ENCODE data around the gene WWC2.

WWC2 gene

DNA sequence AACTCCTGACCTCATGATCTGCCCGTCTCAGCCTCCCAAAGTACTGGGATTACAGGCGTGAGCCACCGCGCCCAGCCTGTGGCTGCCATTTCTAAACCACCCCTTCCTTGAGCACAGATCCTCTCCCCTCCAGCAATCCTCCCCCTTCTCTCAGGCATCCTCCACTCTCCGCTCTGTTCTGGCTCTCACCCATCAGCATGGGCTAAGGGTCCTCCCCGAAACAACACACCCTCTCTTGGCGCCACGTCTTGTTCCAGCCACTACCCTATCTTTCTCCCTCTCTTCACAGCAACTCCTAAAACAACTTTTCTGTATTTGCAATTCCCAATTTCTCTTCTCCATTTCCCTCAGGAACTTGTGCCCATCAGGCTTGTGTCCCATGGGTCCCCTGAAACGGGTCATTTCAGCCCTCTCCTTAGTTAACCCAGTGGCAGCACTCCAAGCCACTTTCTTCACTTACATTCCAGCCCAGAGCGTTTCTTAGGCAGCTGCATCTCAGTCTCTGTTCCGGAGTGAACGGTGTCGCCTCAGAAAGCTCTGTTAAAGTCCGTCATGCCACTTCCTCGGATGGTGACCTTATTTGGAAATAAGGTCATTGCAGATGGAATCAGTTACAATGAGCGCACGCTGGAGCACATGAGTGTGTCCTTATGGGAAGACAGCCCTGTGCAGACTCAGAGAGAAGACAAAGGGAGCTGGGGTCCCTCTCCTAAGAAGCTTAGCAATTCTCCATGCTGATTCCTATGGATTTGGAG, 251.4 kb downstream of the WWC2 start:
- CTCF ChIA-PET = no interaction called here
- Mint-ChIP-seq H3K36me3 (no peaks in the 10 kb centered on the region), H3K27me3 (peaks cover 17% of the 10 kb centered on the region), H3K9me3 (no peaks in the 10 kb centered on the region), H3K4me3 (no peak overlapping the region), H3K4me1 (peaks cover 10% of the 10 kb centered on the region), H3K27ac (no peak overlapping the region)
- DNase-seq = no peak

GRCh38 chr4:183352546-183352945, 253.5 kb downstream of the WWC2 start:
- Mint-ChIP-seq H3K36me3 (no peaks in the 10 kb centered on the region), H3K27ac (no peak overlapping the region)
- CTCF ChIA-PET = no interaction called here

DNA sequence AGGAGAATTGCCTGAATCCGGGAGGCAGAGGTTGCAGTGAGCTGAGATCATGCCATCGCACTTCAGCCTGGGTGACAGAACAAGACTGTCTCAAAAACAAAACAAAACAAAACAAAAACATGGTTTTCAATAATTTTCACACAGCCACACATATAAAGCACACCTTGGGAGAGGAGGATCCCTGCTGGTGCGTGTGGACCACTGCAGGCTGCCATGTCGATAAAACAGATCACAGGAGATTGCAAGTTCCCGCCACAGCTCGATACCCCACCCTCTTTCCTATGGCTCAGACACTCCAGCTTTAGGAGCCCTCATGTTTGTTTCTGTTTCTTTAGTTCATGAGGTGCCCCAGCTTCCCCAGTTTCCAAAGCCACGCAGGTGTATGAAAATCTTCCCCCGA, 254.5 kb downstream of the WWC2 start:
- CTCF ChIA-PET = no interaction called here
- no peak for DNase-seq
- peaks cover 14% of the 10 kb centered on the region for H3K27me3 Mint-ChIP-seq

More at GRCh38 chr4:183352546-183352945, 253.5 kb downstream of the WWC2 start:
- DNase-seq = no peak
- peaks cover 17% of the 10 kb centered on the region for H3K27me3 Mint-ChIP-seq
- no peak overlapping the region for H3K4me3 Mint-ChIP-seq
- no peaks in the 10 kb centered on the region for H3K9me3 Mint-ChIP-seq
- H3K4me1 Mint-ChIP-seq = peaks cover 10% of the 10 kb centered on the region

DNA sequence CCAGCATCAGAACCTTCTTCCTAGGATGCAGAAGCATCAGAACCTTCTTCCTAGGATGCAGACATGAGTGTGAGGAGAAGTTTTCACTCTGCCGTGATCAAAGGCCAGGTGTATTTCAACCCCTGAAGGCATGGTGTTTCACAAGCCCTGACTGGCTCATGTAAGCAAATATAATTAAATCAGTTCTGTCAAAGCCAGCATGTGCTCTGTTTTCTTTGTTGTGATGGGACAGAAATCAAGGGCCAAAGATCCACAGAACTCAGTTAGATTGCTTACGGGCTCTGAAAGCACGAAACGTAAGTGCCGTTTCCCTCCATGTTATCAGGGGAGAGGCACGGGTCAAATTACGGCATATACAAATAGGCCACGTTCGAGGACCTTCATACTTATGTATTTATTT, 255.2 kb downstream of the WWC2 start:
- no peaks in the 10 kb centered on the region for H3K9me3 Mint-ChIP-seq
- peaks cover 14% of the 10 kb centered on the region for H3K27me3 Mint-ChIP-seq
- no peak overlapping the region for H3K27ac Mint-ChIP-seq
- peaks cover 5% of the 10 kb centered on the region for H3K4me1 Mint-ChIP-seq
- CTCF ChIA-PET = no interaction called here
- H3K4me3 Mint-ChIP-seq = no peak overlapping the region
- DNase-seq = no peak
- no peaks in the 10 kb centered on the region for H3K36me3 Mint-ChIP-seq

More for the DNA sequence above, 254.5 kb downstream of the WWC2 start:
- Mint-ChIP-seq H3K27ac (no peak overlapping the region), H3K4me3 (no peak overlapping the region), H3K36me3 (no peaks in the 10 kb centered on the region), H3K4me1 (peaks cover 10% of the 10 kb centered on the region), H3K9me3 (no peaks in the 10 kb centered on the region)

- CTCF ChIA-PET = no interaction called here
- peaks cover 12% of the 10 kb centered on the region for H3K27me3 Mint-ChIP-seq
- H3K4me3 Mint-ChIP-seq = no peak overlapping the region
- no peak for DNase-seq
- H3K4me1 Mint-ChIP-seq = no peaks in the 10 kb centered on the region
- H3K27ac Mint-ChIP-seq = no peak overlapping the region
- H3K36me3 Mint-ChIP-seq = no peaks in the 10 kb centered on the region
- no peaks in the 10 kb centered on the region for H3K9me3 Mint-ChIP-seq
Observed at GRCh38 chr4:183355405-183355804, 256.3 kb downstream of the WWC2 start.

DNA sequence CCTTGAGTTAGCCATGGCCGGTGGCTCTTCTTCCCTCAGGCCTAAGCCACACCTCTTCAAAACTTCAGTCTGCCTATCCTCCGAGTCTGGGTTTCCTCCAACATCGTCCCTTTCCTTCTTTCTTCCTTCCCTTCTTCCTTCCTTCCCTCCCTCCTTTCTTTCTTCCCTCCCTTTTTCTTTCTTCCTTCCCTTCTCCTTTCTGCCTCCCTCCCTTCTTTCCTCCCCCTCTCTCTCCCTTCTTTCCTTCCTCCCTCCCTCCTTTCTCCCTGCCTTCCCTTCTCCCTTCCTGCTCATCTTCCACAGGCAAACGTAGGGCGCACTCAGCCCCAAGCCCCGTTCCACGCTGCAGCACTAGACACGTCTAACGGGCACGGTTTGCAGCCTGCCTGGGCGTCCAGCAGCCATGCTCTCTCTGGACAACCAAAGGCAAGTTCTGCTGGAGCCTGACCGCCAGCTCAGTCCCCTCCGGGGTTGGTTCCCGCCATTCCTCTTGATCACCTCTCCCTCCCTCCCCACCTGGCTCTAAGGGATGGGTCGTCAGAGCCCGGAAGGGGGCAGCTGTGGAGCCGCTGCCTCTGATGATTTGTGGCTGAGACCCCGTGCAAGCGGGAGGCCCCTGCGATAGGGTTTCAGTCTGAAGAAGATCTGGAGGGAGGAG, 257.2 kb downstream of the WWC2 start:
- Mint-ChIP-seq H3K9me3 (no peaks in the 10 kb centered on the region), H3K36me3 (no peaks in the 10 kb centered on the region), H3K4me3 (no peak overlapping the region), H3K27me3 (peaks cover 6% of the 10 kb centered on the region), H3K27ac (no peak overlapping the region), H3K4me1 (no peaks in the 10 kb centered on the region)
- CTCF ChIA-PET = no interaction called here
- no peak for DNase-seq

DNA sequence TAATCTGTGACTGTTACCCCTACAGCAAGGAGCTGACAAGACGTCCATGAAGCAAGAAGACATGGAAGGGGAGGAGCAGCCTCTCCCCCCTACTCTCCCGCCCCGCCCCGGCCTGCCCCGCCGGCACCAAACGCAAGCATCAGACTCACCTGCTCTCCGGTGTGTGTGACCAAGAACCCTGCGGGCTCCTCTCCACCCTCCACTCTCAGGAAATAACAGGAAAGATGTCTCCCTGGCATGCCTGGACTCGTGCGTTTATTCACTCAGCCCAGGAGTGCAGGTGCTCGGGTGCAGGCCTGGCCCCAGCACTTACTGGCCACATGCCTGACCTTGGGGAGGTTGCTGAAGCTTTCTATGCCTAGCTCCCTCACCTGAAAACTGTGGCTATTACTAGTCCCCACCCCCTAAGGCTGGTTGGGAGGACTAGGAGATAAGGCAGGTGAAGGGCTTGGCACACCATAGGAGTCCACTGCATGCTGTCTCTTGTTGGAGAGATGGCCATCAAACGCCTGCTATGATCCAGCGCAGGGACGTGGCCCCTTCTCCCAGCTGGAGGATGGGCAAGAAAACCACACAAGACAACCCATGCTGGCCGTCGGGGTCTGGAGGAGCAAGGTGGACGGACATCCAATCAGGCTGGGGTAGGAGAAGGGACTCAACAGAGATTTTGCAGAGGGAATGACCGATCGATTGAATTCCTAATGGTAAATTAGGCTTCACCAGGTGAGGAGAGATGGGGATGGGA, 258.0 kb downstream of the WWC2 start:
- Mint-ChIP-seq H3K9me3 (no peaks in the 10 kb centered on the region), H3K36me3 (no peaks in the 10 kb centered on the region), H3K27ac (no peak overlapping the region), H3K4me1 (no peaks in the 10 kb centered on the region), H3K4me3 (no peak overlapping the region), H3K27me3 (peaks cover 6% of the 10 kb centered on the region)
- CTCF ChIA-PET = no interaction called here
- no peak for DNase-seq

DNA sequence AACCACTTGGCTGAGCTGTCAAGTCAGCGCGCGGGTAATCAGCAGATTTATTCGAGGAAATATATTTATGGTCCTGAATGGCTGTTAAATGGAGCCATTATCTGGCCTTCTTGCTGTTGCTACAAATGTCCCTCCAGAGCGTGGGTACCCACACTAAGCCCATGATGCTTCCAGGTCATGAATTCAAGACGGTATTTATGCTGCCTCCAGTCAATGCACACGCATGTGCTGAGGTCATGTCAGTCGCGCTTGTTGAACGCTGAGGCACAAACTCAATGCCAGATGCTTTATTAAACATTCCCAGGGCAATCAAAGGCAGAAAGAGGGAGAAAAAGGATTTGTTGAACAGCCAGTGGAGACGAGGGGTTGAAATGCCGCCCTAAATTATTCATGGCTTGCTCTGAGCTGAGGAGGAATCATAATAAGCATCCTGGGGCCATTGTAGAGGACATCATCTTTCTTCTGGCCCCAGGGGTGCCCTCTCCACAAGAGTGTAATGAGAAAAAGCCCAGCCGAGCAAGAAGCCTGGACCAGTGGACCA, 259.2 kb downstream of the WWC2 start:
- Mint-ChIP-seq H3K27ac (no peak overlapping the region), H3K4me1 (no peaks in the 10 kb centered on the region), H3K9me3 (no peaks in the 10 kb centered on the region), H3K36me3 (no peaks in the 10 kb centered on the region), H3K4me3 (no peak overlapping the region), H3K27me3 (peaks cover 6% of the 10 kb centered on the region)
- no peak for DNase-seq
- CTCF ChIA-PET = no interaction called here

- Mint-ChIP-seq H3K4me1 (no peaks in the 10 kb centered on the region), H3K9me3 (no peaks in the 10 kb centered on the region), H3K4me3 (no peak overlapping the region), H3K27ac (no peak overlapping the region), H3K27me3 (peaks cover 6% of the 10 kb centered on the region), H3K36me3 (no peaks in the 10 kb centered on the region)
- CTCF ChIA-PET = no interaction called here
- no peak for DNase-seq
Observed at GRCh38 chr4:183360161-183360919, 261.3 kb downstream of the WWC2 start.

DNA sequence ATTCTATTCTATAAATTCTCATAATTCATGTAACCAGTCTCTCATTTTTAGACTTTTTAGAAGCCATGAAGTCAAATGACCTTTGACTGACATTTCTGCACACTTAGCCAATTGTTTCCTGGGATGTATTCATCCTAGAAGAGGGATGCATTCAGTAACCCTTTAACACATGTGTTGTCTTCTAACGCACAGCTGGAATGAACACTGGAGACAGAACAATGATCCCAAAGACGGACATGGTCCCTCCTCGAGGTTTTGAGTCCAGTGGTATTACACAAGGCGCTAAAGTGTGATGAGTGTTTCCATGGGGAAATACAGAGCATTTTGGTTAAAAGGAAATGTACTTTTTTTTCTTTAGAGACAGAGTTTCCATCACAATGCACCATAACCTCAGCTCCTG, 263.0 kb downstream of the WWC2 start:
- CTCF ChIA-PET = no interaction called here
- Mint-ChIP-seq H3K27me3 (no peaks in the 10 kb centered on the region), H3K36me3 (no peaks in the 10 kb centered on the region), H3K27ac (no peak overlapping the region), H3K9me3 (no peaks in the 10 kb centered on the region), H3K4me3 (no peak overlapping the region), H3K4me1 (no peaks in the 10 kb centered on the region)
- no peak for DNase-seq

DNA sequence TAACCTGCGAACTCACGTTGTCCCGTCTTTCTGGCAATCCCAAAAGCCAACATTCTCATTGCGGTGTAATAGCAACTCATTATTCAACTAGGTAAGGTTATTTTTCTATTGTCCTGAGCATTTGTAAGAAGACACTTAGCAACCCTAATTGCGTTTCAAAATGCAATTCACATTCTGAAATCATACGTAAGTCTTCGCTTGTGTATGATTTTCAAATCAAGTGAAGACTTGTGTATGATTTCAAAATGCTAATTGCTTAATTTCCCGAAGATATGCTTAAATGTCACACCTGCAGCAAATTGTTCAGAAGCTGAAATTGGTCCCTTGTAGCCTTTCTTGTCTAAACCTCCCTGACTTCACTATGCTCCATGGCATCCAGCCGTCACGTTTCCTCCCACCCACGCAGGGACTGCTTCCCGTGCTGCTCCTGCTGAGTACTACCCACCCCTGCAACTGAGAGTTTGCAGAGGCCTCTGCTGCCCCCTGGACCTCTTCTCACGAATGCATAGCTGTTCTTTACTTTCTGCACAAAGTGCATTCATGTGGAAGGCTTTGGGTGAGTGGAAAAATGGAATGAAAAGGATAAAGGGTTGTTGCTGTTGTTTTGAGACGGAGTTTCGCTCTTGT, 264.0 kb downstream of the WWC2 start:
- Mint-ChIP-seq H3K36me3 (no peaks in the 10 kb centered on the region), H3K9me3 (no peaks in the 10 kb centered on the region), H3K27ac (no peak overlapping the region), H3K27me3 (no peaks in the 10 kb centered on the region), H3K4me1 (no peaks in the 10 kb centered on the region), H3K4me3 (no peak overlapping the region)
- CTCF ChIA-PET = no interaction called here
- DNase-seq = no peak

DNA sequence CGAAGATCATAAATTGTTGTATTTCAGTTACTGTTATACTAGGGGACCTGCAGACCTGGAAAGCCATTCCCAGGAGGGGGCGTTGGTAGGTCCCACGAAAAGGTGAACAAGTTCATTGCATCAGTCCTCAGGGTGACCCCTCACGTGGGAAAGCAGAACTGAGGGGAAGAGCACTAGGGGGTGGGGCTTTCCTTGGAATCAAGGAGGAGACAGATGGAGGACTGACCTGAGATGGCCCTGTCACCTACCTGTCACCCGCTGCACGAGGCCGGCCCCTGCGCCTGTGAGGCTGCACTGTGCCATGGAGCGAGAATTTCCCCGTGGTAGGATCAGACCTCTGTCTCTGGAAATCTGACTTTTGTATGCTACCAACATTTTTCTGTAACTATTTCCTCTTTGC, 265.0 kb downstream of the WWC2 start:
- no peaks in the 10 kb centered on the region for H3K4me1 Mint-ChIP-seq
- CTCF ChIA-PET = no interaction called here
- no peaks in the 10 kb centered on the region for H3K9me3 Mint-ChIP-seq
- H3K4me3 Mint-ChIP-seq = no peak overlapping the region
- no peak overlapping the region for H3K27ac Mint-ChIP-seq
- no peaks in the 10 kb centered on the region for H3K27me3 Mint-ChIP-seq
- DNase-seq = no peak
- H3K36me3 Mint-ChIP-seq = no peaks in the 10 kb centered on the region

- no peaks in the 10 kb centered on the region for H3K36me3 Mint-ChIP-seq
- no peak for DNase-seq
- no peak overlapping the region for H3K27ac Mint-ChIP-seq
- no peak overlapping the region for H3K4me3 Mint-ChIP-seq
- no peaks in the 10 kb centered on the region for H3K4me1 Mint-ChIP-seq
- H3K9me3 Mint-ChIP-seq = no peaks in the 10 kb centered on the region
- CTCF ChIA-PET = no interaction called here
- peaks cover 3% of the 10 kb centered on the region for H3K27me3 Mint-ChIP-seq
Observed at GRCh38 chr4:183366206-183366835, 267.3 kb downstream of the WWC2 start.

All from activated naive CD4-positive, alpha-beta T cell treated with anti-CD3 and anti-CD28 coated beads, Interleukin-2, amount 10 ng/mL, durations not matched to agents 7 days and 5 days (primary cell).